Measurements from ENCODE around the gene PHF11. TPM values are rescaled to one million over a fixed set of nuclear protein-coding genes. Genes with fewer than 3 reads are reported as not detected.
A peak's percentile ranks its signal among the peaks of the same experiment; 100 is the strongest.

PHF11 gene
- total and polyA plus RNA-seq, 2 of the 13 experiments (the other 11 are each of a cell fraction or from before 2014, with no cell fraction given) = 15.8 to 22.0 TPM

DNA sequence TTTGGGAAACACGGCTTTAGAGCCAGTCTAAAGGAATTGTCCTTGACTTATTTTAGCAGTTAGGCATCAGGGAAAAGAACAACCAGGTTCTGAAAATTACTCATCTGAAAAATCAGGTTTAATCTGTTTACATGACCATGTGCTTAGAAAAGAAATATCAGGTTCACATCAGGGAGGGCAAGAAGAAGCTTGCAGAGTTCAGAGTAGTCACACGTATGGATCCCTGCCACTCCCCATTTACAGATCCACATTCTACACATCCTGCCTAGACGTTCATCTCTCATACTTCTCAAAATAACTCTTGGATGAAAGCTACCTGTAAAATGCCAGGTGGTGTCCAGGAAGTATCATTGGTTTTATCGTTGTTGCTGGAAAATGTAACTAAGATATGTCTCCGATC lies 14.0 kb upstream of the PHF11 start (continued):
- no peak for TF ChIP-seq KLF11 (CRISPR knock-in tag; IDR thresholded peaks at IDR 0.05)
- TF ChIP-seq KLF6 (CRISPR knock-in tag; IDR thresholded peaks at IDR 0.05) = no peak
- no peak for TF ChIP-seq HHEX (CRISPR knock-in tag; IDR thresholded peaks at IDR 0.05)
- no peak for TF ChIP-seq KLF12 (CRISPR knock-in tag; IDR thresholded peaks at IDR 0.05; ENCODE audit: borderline replicate concordance)
- TF ChIP-seq ZNF543 (CRISPR knock-in tag; IDR thresholded peaks at IDR 0.05) = no peak
- no peak for TF ChIP-seq ZNF253 (CRISPR knock-in tag; IDR thresholded peaks at IDR 0.05; ENCODE audit: borderline replicate concordance)

DNA sequence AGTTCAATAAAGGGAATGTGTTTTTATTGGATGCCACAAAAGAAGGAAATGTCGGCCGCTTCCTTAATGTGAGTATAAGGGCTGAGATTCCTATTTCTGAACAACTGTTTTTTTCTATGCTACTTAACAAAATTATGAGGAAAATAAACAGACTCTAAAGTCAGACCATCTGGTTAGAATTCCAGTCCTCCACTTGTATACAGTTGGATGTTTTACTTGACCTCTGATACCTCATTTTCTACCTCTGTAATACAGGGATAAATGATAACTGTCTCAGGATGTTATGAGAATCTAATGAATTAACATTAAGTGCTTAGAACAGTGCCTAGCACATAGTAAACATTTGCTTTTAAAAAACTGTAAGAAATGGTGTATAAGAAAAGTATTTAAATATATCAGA lies 7.2 kb upstream of the PHF11 start:
- POLR2A ChIA-PET = no interaction called here
- in situ Hi-C loops (cut with HindIII; ENCODE audit: extremely low pct_ligation_motif_present, low pct_unique_long_range_greater_than_20kb) (no loop called here), intact Hi-C loops (cut with micrococcal nuclease; ENCODE audit: unreplicated experiment) (no loop called here)
- H2AFZ ChIP-seq (ENCODE audit: low read length) = no peak overlapping the region
- no peak overlapping the region for H3K27ac ChIP-seq (ENCODE audit: extremely low read length, insufficient read depth, low read length)
- H3K4me3 ChIP-seq (replicated peaks in 1 of 3; ENCODE audit: insufficient read depth in 1 of 3, low read depth in 2 of 3, low read length in 3 of 3) = no peak overlapping the region
- H3K4me2 ChIP-seq (ENCODE audit: low read depth, low read length) = no peak overlapping the region
- no peak overlapping the region for H3K9ac ChIP-seq (ENCODE audit: insufficient read depth, low read depth, low read length)
- BruUV-seq (replicated peaks) = no TSS peak
- TF ChIP-seq ZBTB8A (CRISPR knock-in tag; IDR thresholded peaks at IDR 0.05; ENCODE audit: borderline replicate concordance, low read depth) (no peak), ZBTB7B (CRISPR knock-in tag; IDR thresholded peaks at IDR 0.05) (no peak)
- FAIRE-seq (no peak), ATAC-seq (no peak), DNase-seq (ENCODE audit: low spot score) (no peak)
- no peaks in the 10 kb centered on the region for H4K20me1 ChIP-seq (ENCODE audit: insufficient read depth, low read length)
- peaks cover 0 to 1% of the 10 kb centered on the region in 2 experiments; a peak in 3 of 5 replicates for H3K36me3 ChIP-seq (replicated peaks in 1 of 2; ENCODE audit: control insufficient read depth in 1 of 2, insufficient read depth in 2 of 2, low read length in 2 of 2)
- no peaks in the 10 kb centered on the region for H3K79me2 ChIP-seq (ENCODE audit: insufficient read depth, low read length)
- 100% methylated on average over 2 of the region's 2 CpGs for WGBS (ENCODE audit: low lambda C conversion rate)
- no peaks in the 10 kb centered on the region for H3K27me3 ChIP-seq (ENCODE audit: control insufficient read depth in 1 of 2, insufficient read depth in 2 of 2, low read length in 2 of 2)
- CTCF ChIA-PET (ENCODE audit: low intra/inter-chr PET ratio, low total read pairs) = no interaction called here
- H3K4me1 ChIP-seq (ENCODE audit: insufficient read depth, low read length) = peaks cover 30% of the 10 kb centered on the region
- no peaks in the 10 kb centered on the region for H3K9me3 ChIP-seq (ENCODE audit: low read length)

- intact Hi-C loops (cut with micrococcal nuclease; ENCODE audit: unreplicated experiment) = loop anchor here (2.0 to 5.0 kb wide), 2 partner anchors 28 to 42 kb away; no protein-coding TSS in a partner anchor
- WGBS (ENCODE audit: low lambda C conversion rate) = 35% methylated on average over 2 of the region's 2 CpGs
Observed at GRCh38 chr13:49494645-49495044, 1.1 kb upstream of the PHF11 start.

More at GRCh38 chr13:49494645-49495044, 1.1 kb upstream of the PHF11 start:
- H3K4me3 ChIP-seq (replicated peaks in 1 of 3; ENCODE audit: insufficient read depth in 1 of 3, low read depth in 2 of 3, low read length in 3 of 3) = peak overlapping the region; percentile 65 to 77 (median 75)
- no peaks in the 10 kb centered on the region for H3K36me3 ChIP-seq (replicated peaks in 1 of 2; ENCODE audit: control insufficient read depth in 1 of 2, insufficient read depth in 2 of 2, low read length in 2 of 2)
- H2AFZ ChIP-seq (ENCODE audit: low read length) = no peak overlapping the region
- ChIA-PET POLR2A (interaction anchor here (2.9 to 4.4 kb wide), 2 partner anchors 29 to 51 kb away, joined by 33 to 47 read pairs; partner anchors contain the start of genes CAB39L and SETDB2), CTCF (ENCODE audit: low intra/inter-chr PET ratio, low total read pairs) (no interaction called here)
- H3K4me1 ChIP-seq (ENCODE audit: insufficient read depth, low read length) = peaks cover 21% of the 10 kb centered on the region
- H3K9ac ChIP-seq (ENCODE audit: insufficient read depth, low read depth, low read length) = peak overlapping the region; percentile 75
- TF ChIP-seq SAP130 (CRISPR knock-in tag; IDR thresholded peaks at IDR 0.05; ENCODE audit: low read depth) (0 out of 2 replicates have a peak, but pooled peaks have one; percentile 6), ZBTB34 (CRISPR knock-in tag; IDR thresholded peaks at IDR 0.05) (no peak), ZSCAN29 (CRISPR knock-in tag; conservative IDR thresholded peaks at IDR 0.05) (0 out of 2 replicates have a peak, but pooled peaks have one; percentile 23), GTF3A (CRISPR knock-in tag; conservative IDR thresholded peaks at IDR 0.05) (no peak), ZNF7 (CRISPR knock-in tag; IDR thresholded peaks at IDR 0.05) (peak; percentile 54; the same call in 1 of the 2 replicates), ZNF30 (CRISPR knock-in tag; IDR thresholded peaks at IDR 0.05) (no peak)
- TF ChIP-seq, protein P1, sequence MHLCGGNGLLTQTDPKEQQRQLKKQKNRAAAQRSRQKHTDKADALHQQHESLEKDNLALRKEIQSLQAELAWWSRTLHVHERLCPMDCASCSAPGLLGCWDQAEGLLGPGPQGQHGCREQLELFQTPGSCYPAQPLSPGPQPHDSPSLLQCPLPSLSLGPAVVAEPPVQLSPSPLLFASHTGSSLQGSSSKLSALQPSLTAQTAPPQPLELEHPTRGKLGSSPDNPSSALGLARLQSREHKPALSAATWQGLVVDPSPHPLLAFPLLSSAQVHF (CRISPR knock-in tag; IDR thresholded peaks at IDR 0.05) = no peak
- no peaks in the 10 kb centered on the region for H3K79me2 ChIP-seq (ENCODE audit: insufficient read depth, low read length)
- DNase-seq (ENCODE audit: low spot score) (no peak), FAIRE-seq (no peak), ATAC-seq (no peak)
- no peaks in the 10 kb centered on the region for H3K27me3 ChIP-seq (ENCODE audit: control insufficient read depth in 1 of 2, insufficient read depth in 2 of 2, low read length in 2 of 2)
- in situ Hi-C loops (cut with HindIII; ENCODE audit: extremely low pct_ligation_motif_present, low pct_unique_long_range_greater_than_20kb) = no loop called here
- no peaks in the 10 kb centered on the region for H4K20me1 ChIP-seq (ENCODE audit: insufficient read depth, low read length)
- H3K4me2 ChIP-seq (ENCODE audit: low read depth, low read length) = peak overlapping the region; percentile 82
- no TSS peak for BruUV-seq (replicated peaks)
- peak overlapping the region; percentile 95 for H3K27ac ChIP-seq (ENCODE audit: extremely low read length, insufficient read depth, low read length)
- H3K9me3 ChIP-seq (ENCODE audit: low read length) = no peaks in the 10 kb centered on the region

All from HepG2 (cell line).